ENCODE data around the gene CORIN.

The CORIN gene

DNA sequence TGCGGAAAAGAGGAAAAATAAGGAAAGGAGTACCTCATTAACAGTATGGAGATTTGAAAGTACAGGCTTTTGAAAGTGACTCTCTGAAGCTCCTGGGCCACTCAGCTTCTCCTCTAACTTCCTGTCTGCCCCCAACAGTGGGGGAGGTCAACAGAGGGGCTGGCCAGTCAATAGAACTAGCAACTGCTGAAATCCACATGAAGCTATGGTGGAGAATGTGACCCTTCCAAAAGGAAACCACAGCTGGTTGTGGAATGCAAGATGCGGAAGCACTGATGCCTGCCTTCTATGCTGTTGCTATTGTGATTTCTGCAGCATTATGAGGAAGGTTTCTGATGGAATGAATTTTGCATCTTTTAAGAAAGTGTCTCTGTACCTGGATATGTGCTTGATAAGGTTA lies 2.4 kb downstream of the CORIN start:
- Histone ChIP-seq H3K27ac (ENCODE audit: low read depth, low read length) (no peak overlapping the region), H3K27me3 (ENCODE audit: control insufficient read depth, insufficient read depth, low read length) (peaks cover 24% of the 10 kb centered on the region), H3K9me3 (ENCODE audit: control insufficient read depth, insufficient read depth, low read length) (no peaks in the 10 kb centered on the region), H3K4me3 (ENCODE audit: low read depth, low read length) (no peak overlapping the region), H3K4me1 (ENCODE audit: control insufficient read depth, insufficient read depth, low read length) (peaks cover 21% of the 10 kb centered on the region), H3K36me3 (ENCODE audit: control insufficient read depth, insufficient read depth, low read length) (no peaks in the 10 kb centered on the region), H3K9ac (ENCODE audit: low read depth, low read length) (no peak overlapping the region)

DNA sequence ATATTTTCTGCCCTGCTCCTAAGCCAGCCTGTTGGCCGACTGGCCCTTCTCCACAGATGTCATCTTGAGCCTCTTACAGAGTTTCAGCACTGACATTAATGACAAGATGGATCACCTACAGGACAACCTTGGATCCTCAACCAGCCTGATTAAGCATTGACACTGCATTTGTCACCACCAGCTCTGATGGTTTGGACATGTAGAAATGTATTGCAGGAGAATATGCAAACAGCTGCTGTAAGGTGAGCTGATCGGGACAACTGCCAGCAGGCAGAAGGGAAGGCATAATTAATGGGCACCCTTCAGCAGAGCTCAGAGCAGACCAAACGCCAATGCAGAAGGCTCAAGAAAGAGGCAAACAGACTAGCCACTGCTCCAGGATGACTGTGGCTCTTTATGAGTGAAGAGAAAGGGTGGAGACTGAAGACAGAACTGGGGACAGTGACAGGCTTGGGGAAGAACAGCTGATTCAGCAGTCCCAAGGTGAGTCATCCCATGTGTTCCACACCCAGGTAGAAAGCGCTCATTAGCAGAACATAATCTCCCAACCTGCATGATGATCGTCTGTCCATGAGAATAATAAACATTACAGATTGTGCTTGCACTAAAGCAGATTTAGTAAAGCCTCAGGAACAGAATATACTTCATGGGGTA lies 6.7 kb downstream of the CORIN start:
- no peak overlapping the region for H3K4me3 ChIP-seq (ENCODE audit: low read depth, low read length)
- no peaks in the 10 kb centered on the region for H3K36me3 ChIP-seq (ENCODE audit: control insufficient read depth, insufficient read depth, low read length)
- H3K27ac ChIP-seq (ENCODE audit: low read depth, low read length) = no peak overlapping the region
- H3K9me3 ChIP-seq (ENCODE audit: control insufficient read depth, insufficient read depth, low read length) = no peaks in the 10 kb centered on the region
- peaks cover 13% of the 10 kb centered on the region; the same call in 1 of the 2 replicates for H3K4me1 ChIP-seq (ENCODE audit: control insufficient read depth, insufficient read depth, low read length)
- no peak overlapping the region for H3K9ac ChIP-seq (ENCODE audit: low read depth, low read length)
- H3K27me3 ChIP-seq (ENCODE audit: control insufficient read depth, insufficient read depth, low read length) = peaks cover 10% of the 10 kb centered on the region; the same call in 1 of the 2 replicates

DNA sequence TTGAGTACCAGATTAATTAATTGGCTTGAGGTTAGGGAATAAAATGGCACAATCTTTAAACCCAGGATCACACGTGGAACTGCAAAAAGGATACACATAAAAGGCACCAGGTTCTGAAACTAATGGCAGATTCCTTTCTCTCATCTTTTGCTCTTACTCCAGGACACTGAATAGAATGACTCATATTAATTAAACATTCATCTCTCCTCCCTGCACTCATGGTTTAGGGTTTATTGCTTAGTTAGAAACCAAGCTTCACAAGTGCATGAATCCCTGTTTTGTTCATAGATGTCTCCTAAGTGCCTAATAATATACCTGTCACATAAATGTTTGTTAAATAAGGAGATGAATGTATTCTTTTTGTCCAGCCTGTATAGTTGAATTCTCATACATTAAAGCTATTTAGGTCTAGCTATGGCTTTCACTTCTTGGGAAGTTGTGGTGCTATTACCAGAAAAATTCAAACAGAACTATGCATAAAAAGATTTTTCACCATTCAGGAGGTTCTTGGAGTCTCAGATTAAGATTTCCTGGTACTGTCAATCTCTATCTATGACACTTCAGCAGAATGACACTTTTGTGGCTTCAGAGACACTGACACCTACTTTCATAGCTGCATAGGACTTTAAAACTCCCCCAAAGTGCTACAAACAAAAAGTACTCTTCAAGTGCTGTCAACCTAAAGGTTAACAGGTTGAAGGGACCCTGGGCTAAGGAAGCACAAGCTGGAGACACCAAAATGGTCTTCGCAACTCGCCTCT lies 7.4 kb downstream of the CORIN start:
- H3K9ac ChIP-seq (ENCODE audit: low read depth, low read length) = no peak overlapping the region
- H3K9me3 ChIP-seq (ENCODE audit: control insufficient read depth, insufficient read depth, low read length) = no peaks in the 10 kb centered on the region
- peaks cover 3% of the 10 kb centered on the region; the same call in 1 of the 2 replicates for H3K27me3 ChIP-seq (ENCODE audit: control insufficient read depth, insufficient read depth, low read length)
- H3K27ac ChIP-seq (ENCODE audit: low read depth, low read length) = no peak overlapping the region
- no peak overlapping the region for H3K4me3 ChIP-seq (ENCODE audit: low read depth, low read length)
- peaks cover 6% of the 10 kb centered on the region; the same call in 1 of the 2 replicates for H3K4me1 ChIP-seq (ENCODE audit: control insufficient read depth, insufficient read depth, low read length)
- no peaks in the 10 kb centered on the region for H3K36me3 ChIP-seq (ENCODE audit: control insufficient read depth, insufficient read depth, low read length)

DNA sequence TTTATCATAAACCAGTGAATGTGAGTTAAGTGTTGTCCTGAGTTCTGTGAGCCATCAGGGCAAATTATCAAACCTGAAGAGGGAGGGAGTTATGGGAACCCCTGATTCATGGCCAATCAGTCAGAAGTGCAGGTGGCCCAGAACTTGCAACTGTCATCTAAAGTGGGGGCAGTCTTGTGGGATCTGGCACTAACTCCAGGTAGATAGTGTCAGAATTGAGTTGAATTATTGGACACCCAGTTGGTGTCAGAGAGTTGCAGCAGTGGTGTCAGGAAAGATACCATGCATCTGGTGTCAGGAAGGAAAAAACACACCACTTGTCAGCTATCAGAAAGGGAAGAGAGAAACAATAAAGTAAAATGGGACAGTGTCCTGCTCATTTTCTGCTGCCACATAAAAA lies 8.4 kb downstream of the CORIN start:
- Histone ChIP-seq H3K9ac (ENCODE audit: low read depth, low read length) (no peak overlapping the region), H3K9me3 (ENCODE audit: control insufficient read depth, insufficient read depth, low read length) (no peaks in the 10 kb centered on the region), H3K27ac (ENCODE audit: low read depth, low read length) (no peak overlapping the region), H3K4me3 (ENCODE audit: low read depth, low read length) (no peak overlapping the region), H3K4me1 (ENCODE audit: control insufficient read depth, insufficient read depth, low read length) (no peaks in the 10 kb centered on the region), H3K27me3 (ENCODE audit: control insufficient read depth, insufficient read depth, low read length) (no peaks in the 10 kb centered on the region), H3K36me3 (ENCODE audit: control insufficient read depth, insufficient read depth, low read length) (no peaks in the 10 kb centered on the region)

DNA sequence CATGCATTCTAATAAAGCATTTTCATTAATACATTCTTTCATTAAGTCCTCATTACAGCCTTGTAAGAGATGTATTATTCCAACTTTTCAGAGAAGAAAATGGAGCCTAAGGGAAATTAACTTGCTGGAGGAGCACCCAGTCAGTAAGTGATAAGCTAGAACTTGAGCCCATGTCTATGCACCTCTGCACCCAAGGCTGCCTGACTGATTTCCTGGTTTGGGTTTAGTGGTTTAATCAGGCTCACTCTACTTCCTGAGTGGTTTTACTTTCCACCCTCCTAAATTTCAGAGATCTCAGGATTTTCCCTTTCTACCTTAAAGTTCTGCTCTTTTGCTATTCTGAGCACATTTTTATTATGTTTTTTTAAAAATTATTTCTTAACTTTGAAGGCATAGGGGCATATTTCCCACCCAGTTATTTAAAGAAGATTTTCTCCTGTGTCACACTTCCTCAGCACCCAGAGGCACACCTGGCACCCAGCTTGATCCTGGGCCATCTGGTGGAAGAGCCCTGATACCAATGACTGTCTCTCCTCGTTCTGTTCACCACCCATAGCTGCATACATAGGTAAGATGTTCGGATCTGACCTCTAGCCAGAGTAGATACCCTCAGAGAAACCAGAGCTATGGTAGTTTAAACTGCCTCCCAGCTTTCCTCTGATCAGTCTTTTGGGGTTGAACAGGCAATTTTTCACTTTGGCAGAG lies 10.4 kb downstream of the CORIN start:
- Histone ChIP-seq H3K27ac (ENCODE audit: low read depth, low read length) (no peak overlapping the region), H3K36me3 (ENCODE audit: control insufficient read depth, insufficient read depth, low read length) (no peaks in the 10 kb centered on the region), H3K9ac (ENCODE audit: low read depth, low read length) (no peak overlapping the region), H3K9me3 (ENCODE audit: control insufficient read depth, insufficient read depth, low read length) (no peaks in the 10 kb centered on the region), H3K4me1 (ENCODE audit: control insufficient read depth, insufficient read depth, low read length) (no peaks in the 10 kb centered on the region), H3K4me3 (ENCODE audit: low read depth, low read length) (no peak overlapping the region), H3K27me3 (ENCODE audit: control insufficient read depth, insufficient read depth, low read length) (no peaks in the 10 kb centered on the region)

DNA sequence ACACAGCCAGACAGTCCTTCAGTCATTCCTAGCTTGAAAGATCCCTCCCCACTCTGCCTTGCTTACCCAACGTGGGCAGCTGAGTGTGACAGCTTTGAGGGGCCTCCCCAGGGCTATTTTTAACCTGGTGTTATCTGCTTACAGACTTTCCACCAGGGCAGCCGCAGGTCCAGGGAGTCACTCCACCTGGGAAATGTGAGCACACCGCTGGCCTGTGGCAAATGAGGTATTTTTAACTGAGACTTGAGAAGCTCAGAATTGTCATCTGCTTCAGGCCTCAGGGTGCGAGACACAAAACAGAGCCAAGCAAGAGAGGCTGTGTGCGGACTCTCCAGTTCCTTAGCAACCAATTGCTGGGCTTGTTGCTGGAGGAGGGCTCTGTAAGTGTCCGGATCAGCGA lies 13.0 kb downstream of the CORIN start:
- H3K4me1 ChIP-seq (ENCODE audit: control insufficient read depth, insufficient read depth, low read length) = no peaks in the 10 kb centered on the region
- no peak overlapping the region for H3K4me3 ChIP-seq (ENCODE audit: low read depth, low read length)
- H3K27me3 ChIP-seq (ENCODE audit: control insufficient read depth, insufficient read depth, low read length) = no peaks in the 10 kb centered on the region
- H3K36me3 ChIP-seq (ENCODE audit: control insufficient read depth, insufficient read depth, low read length) = no peaks in the 10 kb centered on the region
- H3K9me3 ChIP-seq (ENCODE audit: control insufficient read depth, insufficient read depth, low read length) = no peaks in the 10 kb centered on the region
- no peak overlapping the region for H3K27ac ChIP-seq (ENCODE audit: low read depth, low read length)
- no peak overlapping the region for H3K9ac ChIP-seq (ENCODE audit: low read depth, low read length)

DNA sequence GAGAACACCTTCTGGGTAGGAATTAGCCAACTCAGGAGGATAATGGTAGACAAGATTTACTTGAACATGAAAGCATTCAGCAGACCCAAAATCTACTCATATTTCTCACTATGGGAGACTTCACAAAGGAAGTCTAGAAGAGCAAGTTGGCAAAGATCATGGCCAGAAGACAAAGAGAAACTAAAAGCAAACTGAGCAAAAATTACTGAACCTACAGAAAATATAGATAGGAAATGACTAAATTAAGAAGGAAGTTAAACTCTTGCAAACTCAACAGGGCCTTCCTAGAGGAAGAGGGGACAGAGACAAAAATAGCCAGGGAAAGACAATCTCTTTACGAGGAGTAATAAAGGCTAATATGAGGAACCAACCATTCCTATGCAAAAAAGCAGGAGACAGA lies 18.7 kb downstream of the CORIN start:
- Histone ChIP-seq H3K36me3 (ENCODE audit: control insufficient read depth, insufficient read depth, low read length) (no peaks in the 10 kb centered on the region), H3K9me3 (ENCODE audit: control insufficient read depth, insufficient read depth, low read length) (no peaks in the 10 kb centered on the region), H3K9ac (ENCODE audit: low read depth, low read length) (no peak overlapping the region), H3K27ac (ENCODE audit: low read depth, low read length) (no peak overlapping the region), H3K4me3 (ENCODE audit: low read depth, low read length) (no peak overlapping the region), H3K27me3 (ENCODE audit: control insufficient read depth, insufficient read depth, low read length) (no peaks in the 10 kb centered on the region), H3K4me1 (ENCODE audit: control insufficient read depth, insufficient read depth, low read length) (no peaks in the 10 kb centered on the region)

DNA sequence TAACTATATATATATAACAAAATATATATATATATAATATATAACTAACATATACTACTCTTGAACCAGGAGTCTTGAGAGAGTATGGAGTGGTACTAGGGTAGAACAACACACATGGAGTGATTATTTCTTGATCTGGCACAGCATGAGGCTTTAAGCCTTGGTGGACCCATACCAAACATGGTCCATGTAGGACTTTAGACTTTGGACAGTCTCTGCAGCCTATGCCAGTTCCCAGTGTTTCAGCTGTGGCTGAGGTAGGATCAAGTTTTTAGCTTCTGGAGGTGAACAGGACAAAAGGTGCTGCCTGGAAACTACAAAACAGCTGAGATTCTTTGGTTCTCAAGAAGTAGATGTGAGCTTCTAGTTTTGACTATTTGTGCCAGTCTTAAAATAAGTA lies 20.6 kb downstream of the CORIN start:
- Histone ChIP-seq H3K27ac (ENCODE audit: low read depth, low read length) (no peak overlapping the region), H3K4me3 (ENCODE audit: low read depth, low read length) (no peak overlapping the region), H3K4me1 (ENCODE audit: control insufficient read depth, insufficient read depth, low read length) (no peaks in the 10 kb centered on the region), H3K9me3 (ENCODE audit: control insufficient read depth, insufficient read depth, low read length) (no peaks in the 10 kb centered on the region), H3K36me3 (ENCODE audit: control insufficient read depth, insufficient read depth, low read length) (no peaks in the 10 kb centered on the region), H3K9ac (ENCODE audit: low read depth, low read length) (no peak overlapping the region), H3K27me3 (ENCODE audit: control insufficient read depth, insufficient read depth, low read length) (no peaks in the 10 kb centered on the region)

DNA sequence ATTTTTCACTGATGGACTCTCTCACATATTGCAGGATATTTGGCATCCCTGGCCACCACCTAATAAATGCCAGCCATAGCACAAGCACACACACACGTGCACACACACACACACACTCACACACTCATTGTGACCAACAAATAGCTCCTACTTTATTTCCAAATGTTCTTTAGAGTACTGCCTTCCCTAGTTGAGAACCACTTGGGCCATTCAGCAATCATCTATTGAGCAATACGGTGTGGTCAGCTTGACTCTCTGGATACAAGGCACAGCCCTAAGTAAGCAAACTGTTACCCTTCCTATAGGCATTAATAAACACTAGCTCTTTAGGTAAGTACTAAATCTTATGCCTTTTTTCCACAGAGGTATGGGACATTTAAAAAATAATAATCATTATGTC lies 21.1 kb downstream of the CORIN start:
- H3K36me3 ChIP-seq (ENCODE audit: control insufficient read depth, insufficient read depth, low read length) = no peaks in the 10 kb centered on the region
- H3K4me1 ChIP-seq (ENCODE audit: control insufficient read depth, insufficient read depth, low read length) = no peaks in the 10 kb centered on the region

DNA sequence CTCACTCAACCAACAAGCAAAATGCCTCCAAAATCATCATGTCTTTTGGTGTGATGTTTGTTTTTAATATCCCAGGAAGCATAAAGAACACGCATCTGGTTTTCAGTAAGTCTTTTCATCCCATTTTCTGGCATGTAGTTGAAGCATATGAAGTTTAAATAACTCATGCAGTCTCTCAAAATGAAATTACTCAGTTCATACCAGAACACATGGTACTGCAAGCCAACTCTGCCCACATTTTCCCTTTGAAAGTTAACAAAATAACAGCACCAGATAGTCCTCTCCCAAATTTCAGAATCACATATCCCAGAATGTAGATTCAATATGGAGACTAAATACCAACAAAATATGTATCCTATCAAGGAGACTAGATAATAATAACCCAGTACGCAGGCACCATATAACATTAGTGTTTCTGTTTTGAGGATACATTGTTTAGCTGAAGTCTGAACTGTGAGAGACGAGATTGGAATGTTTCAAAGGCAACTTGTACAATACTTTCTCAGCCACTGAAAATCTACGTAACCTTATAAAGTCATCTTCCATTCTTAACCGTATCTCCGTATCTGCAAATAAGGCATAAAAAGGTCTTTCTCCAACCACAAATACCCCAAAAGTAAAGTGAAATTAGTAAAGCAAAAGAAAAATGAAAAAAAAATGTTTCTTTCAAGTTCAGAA lies 23.1 kb downstream of the CORIN start:
- no peaks in the 10 kb centered on the region for H3K9me3 ChIP-seq (ENCODE audit: control insufficient read depth, insufficient read depth, low read length)
- H3K27me3 ChIP-seq (ENCODE audit: control insufficient read depth, insufficient read depth, low read length) = no peaks in the 10 kb centered on the region
- no peak overlapping the region for H3K9ac ChIP-seq (ENCODE audit: low read depth, low read length)
- H3K4me1 ChIP-seq (ENCODE audit: control insufficient read depth, insufficient read depth, low read length) = no peaks in the 10 kb centered on the region
- H3K36me3 ChIP-seq (ENCODE audit: control insufficient read depth, insufficient read depth, low read length) = no peaks in the 10 kb centered on the region
- H3K27ac ChIP-seq (ENCODE audit: low read depth, low read length) = no peak overlapping the region
- no peak overlapping the region for H3K4me3 ChIP-seq (ENCODE audit: low read depth, low read length)

More for the DNA sequence above, 21.1 kb downstream of the CORIN start:
- H3K9me3 ChIP-seq (ENCODE audit: control insufficient read depth, insufficient read depth, low read length) = no peaks in the 10 kb centered on the region
- H3K27ac ChIP-seq (ENCODE audit: low read depth, low read length) = no peak overlapping the region
- no peak overlapping the region for H3K9ac ChIP-seq (ENCODE audit: low read depth, low read length)
- H3K27me3 ChIP-seq (ENCODE audit: control insufficient read depth, insufficient read depth, low read length) = no peaks in the 10 kb centered on the region
- no peak overlapping the region for H3K4me3 ChIP-seq (ENCODE audit: low read depth, low read length)

All from HUES48 (cell line).